Kidney tubule cell (primary cell): ENCODE data around the gene AK8.
A peak's percentile ranks its signal among the peaks of the same experiment; 100 is the strongest.
"Not testable (repeated sequence)": the region's sequence is repeated elsewhere in the genome, so short reads cannot be mapped to it uniquely, and the experiment has no call there.

Experiments
- DNase-seq: peaks from one replicate; pipeline ENCODE4 v3.0.0-alpha.2; 2018; ENCODE audit warnings: low spot score

The AK8 gene

GRCh38 chr9:132711846-132712245 lies 166.2 kb downstream of the AK8 start:
- no peak for DNase-seq

- not testable (repeated sequence) for DNase-seq
Observed at GRCh38 chr9:132711152-132711551, 166.9 kb downstream of the AK8 start.

GRCh38 chr9:132710333-132710732 lies 167.8 kb downstream of the AK8 start:
- DNase-seq, result no peak

GRCh38 chr9:132708769-132709430 lies 169.2 kb downstream of the AK8 start:
- no peak for DNase-seq

GRCh38 chr9:132708239-132708638 lies 169.8 kb downstream of the AK8 start:
- no peak for DNase-seq

- DNase-seq, result peak; percentile 27
Observed at GRCh38 chr9:132703336-132703735, 174.7 kb downstream of the AK8 start.

- no peak for DNase-seq
Observed at GRCh38 chr9:132702254-132702653, 175.8 kb downstream of the AK8 start.

- DNase-seq, result no peak
Observed at GRCh38 chr9:132699956-132700355, 178.1 kb downstream of the AK8 start.

GRCh38 chr9:132698989-132699388 lies 179.1 kb downstream of the AK8 start:
- no peak for DNase-seq

- DNase-seq, result no peak
Observed at GRCh38 chr9:132697230-132697629, 180.9 kb downstream of the AK8 start.

- DNase-seq, result peak; percentile 33
Observed at GRCh38 chr9:132694144-132694543, 183.9 kb downstream of the AK8 start.

- DNase-seq, result no peak
Observed at GRCh38 chr9:132690696-132691095, 187.4 kb downstream of the AK8 start.

GRCh38 chr9:132683873-132684272 lies 194.2 kb downstream of the AK8 start:
- no peak for DNase-seq

- no peak for DNase-seq
Observed at GRCh38 chr9:132681561-132681960, 196.5 kb downstream of the AK8 start.

- DNase-seq, result no peak
Observed at GRCh38 chr9:132679946-132680625, 198.0 kb downstream of the AK8 start.

GRCh38 chr9:132677976-132678375 lies 200.1 kb downstream of the AK8 start:
- no peak for DNase-seq
